ENCODE results near the gene CIB4. TPM values are rescaled to one million over a fixed set of nuclear protein-coding genes. Genes with fewer than 3 reads are reported as not detected.
"Not testable (repeated sequence)": the region's sequence is repeated elsewhere in the genome, so short reads cannot be mapped to it uniquely, and the experiment has no call there.

The CIB4 gene
- total RNA-seq, 8 experiments from 2014 or later = 0.50 to 1.00 TPM; not detected in 6

GRCh38 chr2:26658691-26659346 lies 17.7 kb upstream of the CIB4 start:
- WGBS, 10 experiments = 17 to 100% (median 71%) methylated on average over 1 to 6 of the region's 6 CpGs; no CpG with 5 or more reads in 2 of the 10 experiments

GRCh38 chr2:26657265-26657664 lies 16.1 kb upstream of the CIB4 start:
- in situ Hi-C loops (cut with MboI; ENCODE audit: low pct_unique_long_range_greater_than_20kb in 2 of 9, low sequenced_read_pairs in 9 of 9, unreplicated experiment in 9 of 9) = no loop called here
- 0 to 97% (median 38%) methylated on average over 1 to 4 of the region's 4 CpGs; no CpG with 5 or more reads in 2 of the 10 experiments for WGBS, 10 experiments
- no peak for ATAC-seq (replicated peaks in 6 of 8)
- Histone ChIP-seq H3K4me3 (no peak overlapping the region), H3K27ac (no peak overlapping the region), H3K4me1 (replicated peaks in 1 of 2) (peaks cover 5% of the 10 kb centered on the region in 2 donors)

More at GRCh38 chr2:26658691-26659346, 17.7 kb upstream of the CIB4 start:
- Histone ChIP-seq H3K4me1 (replicated peaks in 1 of 2) (no peaks in the 10 kb centered on the region), H3K4me3 (no peak overlapping the region), H3K27ac (no peak overlapping the region)
- ATAC-seq (replicated peaks in 6 of 8) = no peak
- in situ Hi-C loops (cut with MboI; ENCODE audit: low pct_unique_long_range_greater_than_20kb in 2 of 9, low sequenced_read_pairs in 9 of 9, unreplicated experiment in 9 of 9) = no loop called here

- Histone ChIP-seq H3K4me1 (replicated peaks in 1 of 2) (peaks cover 5 to 6% of the 10 kb centered on the region in 2 donors), H3K4me3 (no peak overlapping the region), H3K27ac (no peak overlapping the region)
- in situ Hi-C loops (cut with MboI; ENCODE audit: low pct_unique_long_range_greater_than_20kb in 2 of 9, low sequenced_read_pairs in 9 of 9, unreplicated experiment in 9 of 9) = no loop called here
- no peak for ATAC-seq (replicated peaks in 6 of 8)
- WGBS, 10 experiments = 0 to 91% (median 73%) methylated on average over 1 to 5 of the region's 9 CpGs; no CpG with 5 or more reads in 2 of the 10 experiments
Observed at GRCh38 chr2:26655611-26656195, 14.5 kb upstream of the CIB4 start.

GRCh38 chr2:26655120-26655519 lies 14.0 kb upstream of the CIB4 start:
- WGBS, 10 experiments = no CpG with 5 or more reads among the region's 1 CpG
- H3K27ac ChIP-seq; H3K4me3 ChIP-seq; H3K4me1 ChIP-seq (replicated peaks in 1 of 2); ATAC-seq (replicated peaks in 6 of 8); in situ Hi-C loops (cut with MboI; ENCODE audit: low pct_unique_long_range_greater_than_20kb in 2 of 9, low sequenced_read_pairs in 9 of 9, unreplicated experiment in 9 of 9): not testable (repeated sequence)

GRCh38 chr2:26654061-26654340 lies 12.8 kb upstream of the CIB4 start:
- WGBS, 10 experiments = no CpG with 5 or more reads among the region's 3 CpGs
- Histone ChIP-seq H3K4me3 (no peak overlapping the region), H3K4me1 (replicated peaks in 1 of 2) (peaks cover 5 to 6% of the 10 kb centered on the region in 2 donors), H3K27ac (no peak overlapping the region)
- in situ Hi-C loops (cut with MboI; ENCODE audit: low pct_unique_long_range_greater_than_20kb in 2 of 9, low sequenced_read_pairs in 9 of 9, unreplicated experiment in 9 of 9) = no loop called here
- no peak for ATAC-seq (replicated peaks in 6 of 8)

- WGBS, 10 experiments = 32 to 100% (median 82%) methylated on average over 1 to 11 of the region's 13 CpGs; no CpG with 5 or more reads in 2 of the 10 experiments
- ATAC-seq (replicated peaks in 6 of 8) = no peak
- in situ Hi-C loops (cut with MboI; ENCODE audit: low pct_unique_long_range_greater_than_20kb in 2 of 9, low sequenced_read_pairs in 9 of 9, unreplicated experiment in 9 of 9) = no loop called here
Observed at GRCh38 chr2:26653207-26654060, 12.3 kb upstream of the CIB4 start.

GRCh38 chr2:26652361-26653041 lies 11.3 kb upstream of the CIB4 start:
- 7 to 100% (median 48%) methylated on average over 1 to 5 of the region's 12 CpGs; no CpG with 5 or more reads in 3 of the 10 experiments for WGBS, 10 experiments
- in situ Hi-C loops (cut with MboI; ENCODE audit: low pct_unique_long_range_greater_than_20kb in 2 of 9, low sequenced_read_pairs in 9 of 9, unreplicated experiment in 9 of 9) = no loop called here
- peak; percentile 16 to 86 (median 58) for ATAC-seq (replicated peaks in 6 of 8)
- no peak overlapping the region for H3K4me3 ChIP-seq
- peaks cover 6% of the 10 kb centered on the region in 2 donors for H3K4me1 ChIP-seq (replicated peaks in 1 of 2)
- H3K27ac ChIP-seq = no peak overlapping the region

More at GRCh38 chr2:26653207-26654060, 12.3 kb upstream of the CIB4 start:
- peaks cover 5 to 6% of the 10 kb centered on the region in 2 donors for H3K4me1 ChIP-seq (replicated peaks in 1 of 2)
- no peak overlapping the region for H3K4me3 ChIP-seq
- no peak overlapping the region for H3K27ac ChIP-seq

- in situ Hi-C loops (cut with MboI; ENCODE audit: low pct_unique_long_range_greater_than_20kb in 2 of 9, low sequenced_read_pairs in 9 of 9, unreplicated experiment in 9 of 9) = no loop called here
- ATAC-seq (replicated peaks in 6 of 8) = no peak
- WGBS, 10 experiments = 23 to 100% (median 85%) methylated on average over 1 to 6 of the region's 7 CpGs; no CpG with 5 or more reads in 2 of the 10 experiments
- Histone ChIP-seq H3K27ac (no peak overlapping the region), H3K4me1 (replicated peaks in 1 of 2) (peaks cover 10 to 13% of the 10 kb centered on the region in 2 donors), H3K4me3 (no peak overlapping the region)
Observed at GRCh38 chr2:26651799-26652198, 10.6 kb upstream of the CIB4 start.

- ATAC-seq (replicated peaks in 6 of 8) = no peak
- Histone ChIP-seq H3K4me1 (replicated peaks in 1 of 2) (peaks cover 12 to 13% of the 10 kb centered on the region in 2 donors), H3K4me3 (no peak overlapping the region), H3K27ac (no peak overlapping the region)
- 62 to 100% (median 84%) methylated on average over 1 to 7 of the region's 7 CpGs; no CpG with 5 or more reads in 1 of the 10 experiments for WGBS, 10 experiments
- in situ Hi-C loops (cut with MboI; ENCODE audit: low pct_unique_long_range_greater_than_20kb in 2 of 9, low sequenced_read_pairs in 9 of 9, unreplicated experiment in 9 of 9) = no loop called here
Observed at GRCh38 chr2:26651470-26651771, 10.3 kb upstream of the CIB4 start.

GRCh38 chr2:26650713-26651469 lies 9.7 kb upstream of the CIB4 start:
- Histone ChIP-seq H3K4me3 (no peak overlapping the region), H3K27ac (no peak overlapping the region), H3K4me1 (replicated peaks in 1 of 2) (peaks cover 12 to 13% of the 10 kb centered on the region in 2 donors)
- no peak for ATAC-seq (replicated peaks in 6 of 8)
- 26 to 100% (median 94%) methylated on average over 1 to 10 of the region's 12 CpGs; no CpG with 5 or more reads in 2 of the 10 experiments for WGBS, 10 experiments
- in situ Hi-C loops (cut with MboI; ENCODE audit: low pct_unique_long_range_greater_than_20kb in 2 of 9, low sequenced_read_pairs in 9 of 9, unreplicated experiment in 9 of 9) = no loop called here

GRCh38 chr2:26649992-26650712 lies 9.0 kb upstream of the CIB4 start:
- WGBS, 10 experiments = 0 to 100% (median 67%) methylated on average over 1 to 10 of the region's 12 CpGs
- ATAC-seq (replicated peaks in 6 of 8) = no peak
- H3K27ac ChIP-seq = no peak overlapping the region
- no peak overlapping the region for H3K4me3 ChIP-seq
- peaks cover 12 to 13% of the 10 kb centered on the region in 2 donors for H3K4me1 ChIP-seq (replicated peaks in 1 of 2)
- in situ Hi-C loops (cut with MboI; ENCODE audit: low pct_unique_long_range_greater_than_20kb in 2 of 9, low sequenced_read_pairs in 9 of 9, unreplicated experiment in 9 of 9) = no loop called here

GRCh38 chr2:26649322-26649721 lies 8.2 kb upstream of the CIB4 start:
- ATAC-seq (replicated peaks in 6 of 8) = peak in 3 of 8 experiments; percentile 27 to 47 (median 32)
- in situ Hi-C loops (cut with MboI; ENCODE audit: low pct_unique_long_range_greater_than_20kb in 2 of 9, low sequenced_read_pairs in 9 of 9, unreplicated experiment in 9 of 9) = no loop called here
- H3K4me1 ChIP-seq (replicated peaks in 1 of 2) = peaks cover 12 to 13% of the 10 kb centered on the region in 2 donors
- no peak overlapping the region for H3K27ac ChIP-seq
- no peak overlapping the region for H3K4me3 ChIP-seq
- WGBS, 10 experiments = 0 to 100% (median 36%) methylated on average over 1 to 5 of the region's 7 CpGs; no CpG with 5 or more reads in 2 of the 10 experiments
